H1 (cell line): ENCODE measurements around the gene TBC1D20. TPM values are rescaled to one million over a fixed set of nuclear protein-coding genes. Genes with fewer than 3 reads are reported as not detected.

ENCODE experiments used
- CTCF ChIA-PET: fragments of 300-600 bp; sonication (Branson Sonifier 250); formaldehyde crosslinking; loops from one replicate; lab custom pipeline; 2021; ENCODE audit not compliant: partially characterized antibody; lab: Charles Lee
- POLR2A ChIA-PET: fragments of 300-600 bp; sonication (Branson Sonifier 250); formaldehyde crosslinking; loops from one replicate; lab custom pipeline; 2021; ENCODE audit warnings: inconsistent platforms; ENCODE audit not compliant: partially characterized antibody; lab: Charles Lee
- DNase-seq, 2 experiments: peaks; one replicate each; pipeline versions ENCODE4 v3.0.0 to v3.0.0-alpha.2; 2010 to 2022; ENCODE audit warnings: low spot score in 2 of 2, low read depth in 1 of 2, mixed read lengths in 1 of 2
- FAIRE-seq: peaks from 2 replicates; lab custom pipeline; 2011; peaks lifted over from hg19 to GRCh38; lab: Jason Lieb, UNC
- H2AFZ ChIP-seq: 2 replicates; pipeline ENCODE4 v1.8.1; 2012; ENCODE audit warnings: low read length, inconsistent platforms
- H2AK5ac ChIP-seq: 2 replicates; pipeline ENCODE4 v1.6.1; 2013; ENCODE audit warnings: low read depth, low read length
- H2BK120ac ChIP-seq: replicated peaks from 2 replicates; pipeline ENCODE3; 2013; ENCODE audit warnings: low read depth, low read length, inconsistent platforms
- H2BK12ac ChIP-seq: 2 replicates; pipeline ENCODE4 v1.6.1; 2013; ENCODE audit warnings: low read depth, low read length
- H2BK15ac ChIP-seq: 2 replicates; pipeline ENCODE4 v1.6.1; 2013; ENCODE audit warnings: low read length
- H2BK20ac ChIP-seq: 2 replicates; pipeline ENCODE4 v1.6.1; 2013; ENCODE audit warnings: low read length
- H2BK5ac ChIP-seq: 2 replicates; pipeline ENCODE4 v1.6.1; 2013; ENCODE audit warnings: low read depth, low read length
- H3K14ac ChIP-seq: 2 replicates; pipeline ENCODE4 v1.6.1; 2013; ENCODE audit warnings: inconsistent platforms; ENCODE audit not compliant: insufficient read length
- H3K18ac ChIP-seq: 2 replicates; pipeline ENCODE4 v1.6.1; 2013; ENCODE audit warnings: low read length; ENCODE audit errors: extremely low read depth
- H3K23ac ChIP-seq: 2 replicates; pipeline ENCODE4 v1.6.1; 2013; ENCODE audit warnings: inconsistent platforms; ENCODE audit not compliant: insufficient read length
- H3K23me2 ChIP-seq: 2 replicates; pipeline ENCODE4 v1.6.1; 2013; ENCODE audit warnings: low read depth, low read length
- H3K27ac ChIP-seq: 2 replicates; pipeline ENCODE4 v1.6.1; 2011; ENCODE audit warnings: low read depth, low read length, inconsistent platforms
- H3K27me3 ChIP-seq, 4 experiments: replicated peaks in 1 of 4; 1 replicate in 1 of 4; 2 replicates in 3 of 4; pipeline versions ENCODE4 v1.6.1 to v1.8.1; 2011 to 2013; ENCODE audit warnings: low read length in 3 of 4, mild to moderate bottlenecking in 3 of 4, inconsistent platforms in 2 of 4, mixed read lengths in 2 of 4, moderate library complexity in 1 of 4; ENCODE audit not compliant: control insufficient read depth in 3 of 4, insufficient read depth in 3 of 4; ENCODE audit errors: extremely low read depth in 1 of 4
- H3K36me3 ChIP-seq, 4 experiments: 2 replicates each; pipeline versions ENCODE4 v1.6.1 to v1.8.1; 2011 to 2013; ENCODE audit warnings: mild to moderate bottlenecking in 4 of 4, low read length in 3 of 4, moderate library complexity in 2 of 4, control low read depth in 1 of 4, inconsistent platforms in 1 of 4; ENCODE audit not compliant: insufficient read depth in 4 of 4, control insufficient read depth in 2 of 4
- H3K4ac ChIP-seq: replicated peaks from 2 replicates; pipeline ENCODE3; 2013; ENCODE audit warnings: low read length, low read depth, mixed read lengths, inconsistent platforms; ENCODE audit not compliant: insufficient read length
- H3K4me1 ChIP-seq, 4 experiments: replicated peaks in 1 of 4; 1 replicate in 1 of 4; 2 replicates in 3 of 4; pipeline versions ENCODE4 v1.6.1 to v1.8.1; 2011 to 2013; ENCODE audit warnings: low read length in 3 of 4, inconsistent platforms in 2 of 4, mixed read lengths in 1 of 4; ENCODE audit not compliant: insufficient read depth in 4 of 4, control insufficient read depth in 3 of 4
- H3K4me2 ChIP-seq, 2 experiments: 2 replicates each; pipeline versions ENCODE4 v1.6.1 to v1.8.1; 2011 to 2013; ENCODE audit warnings: low read depth in 2 of 2, low read length in 2 of 2, control low read depth in 1 of 2, inconsistent platforms in 1 of 2, mild to moderate bottlenecking in 1 of 2; ENCODE audit not compliant: insufficient read depth in 1 of 2
- H3K4me3 ChIP-seq, 4 experiments: fragments of 200-600, 300-600 bp in 1 of 4; sonication (generic), shearing (Covaris generic), sonication (Bioruptor Twin) in 1 of 4; 2 replicates each; pipeline versions ENCODE4 v1.5.1 to v1.8.1; 2011 to 2016; ENCODE audit warnings: low read length in 4 of 4, low read depth in 3 of 4, control low read depth in 2 of 4, inconsistent platforms in 2 of 4, mild to moderate bottlenecking in 2 of 4, mixed read lengths in 1 of 4, moderate library complexity in 1 of 4; ENCODE audit not compliant: insufficient read depth in 2 of 4; ENCODE audit errors: extremely low read depth in 1 of 4
- H3K56ac ChIP-seq: replicated peaks from 2 replicates; pipeline ENCODE3; 2013; ENCODE audit warnings: low read depth, mild to moderate bottlenecking, mixed read lengths, low read length, inconsistent platforms; ENCODE audit not compliant: insufficient read length
- H3K79me1 ChIP-seq: 2 replicates; pipeline ENCODE4 v1.6.1; 2013; ENCODE audit warnings: low read depth, low read length, control low read depth
- H3K79me2 ChIP-seq, 2 experiments: 2 replicates each; pipeline versions ENCODE4 v1.6.1 to v1.8.1; 2012 to 2013; ENCODE audit warnings: low read length in 2 of 2, mild to moderate bottlenecking in 2 of 2, inconsistent platforms in 1 of 2; ENCODE audit not compliant: insufficient read depth in 2 of 2, control insufficient read depth in 1 of 2
- H3K9ac ChIP-seq, 4 experiments: replicated peaks in 1 of 4; 1 replicate in 1 of 4; 2 replicates in 3 of 4; pipeline versions ENCODE4 v1.6.1 to v1.8.1; 2011 to 2013; ENCODE audit warnings: low read depth in 3 of 4, low read length in 3 of 4, control low read depth in 2 of 4, mild to moderate bottlenecking in 2 of 4, moderate library complexity in 2 of 4, inconsistent platforms in 1 of 4; ENCODE audit errors: extremely low read depth in 1 of 4
- H3K9me3 ChIP-seq, 2 experiments: 2 replicates each; pipeline versions ENCODE4 v1.6.1 to v1.8.1; 2012 to 2013; ENCODE audit warnings: mild to moderate bottlenecking in 2 of 2, moderate library complexity in 2 of 2, control low read depth in 1 of 2, inconsistent platforms in 1 of 2, low read depth in 1 of 2, low read length in 1 of 2, mixed read lengths in 1 of 2; ENCODE audit not compliant: insufficient read depth in 2 of 2
- H4K20me1 ChIP-seq, 2 experiments: replicated peaks in 1 of 2; 2 replicates each; pipeline versions ENCODE3 to v1.8.1; 2011 to 2013; ENCODE audit warnings: inconsistent platforms in 2 of 2, low read length in 2 of 2, mild to moderate bottlenecking in 1 of 2; ENCODE audit not compliant: insufficient read depth in 2 of 2, control insufficient read depth in 1 of 2
- H4K5ac ChIP-seq: 2 replicates; pipeline ENCODE4 v1.6.1; 2013; ENCODE audit warnings: low read length, low read depth, mixed read lengths, inconsistent platforms; ENCODE audit not compliant: insufficient read length
- H4K8ac ChIP-seq: 2 replicates; pipeline ENCODE4 v1.8.0; 2013; ENCODE audit warnings: mild to moderate bottlenecking, moderate library complexity, low read length, inconsistent platforms; ENCODE audit not compliant: insufficient read depth; ENCODE audit errors: extremely low read depth
- H4K91ac ChIP-seq: replicated peaks from 2 replicates; pipeline ENCODE3; 2013; ENCODE audit warnings: low read length, mixed read lengths, inconsistent platforms; ENCODE audit not compliant: insufficient read length
- HDAC6 ChIP-seq: IDR thresholded peaks from one replicate; pipeline ENCODE4 v1.7.1; 2012; ENCODE audit warnings: low read depth, mild to moderate bottlenecking, inconsistent platforms, low read length, moderate library complexity
- JUND ChIP-seq: IDR thresholded peaks from 2 replicates; pipeline ENCODE4 v1.6.1; 2011; ENCODE audit warnings: mild to moderate bottlenecking, improper control_type of control experiment, low read length
- POLR2A ChIP-seq, 2 experiments: IDR thresholded peaks; 1 replicate in 1 of 2; 2 replicates in 1 of 2; pipeline ENCODE4 v1.6.1; 2011; ENCODE audit warnings: low read depth in 2 of 2, low read length in 2 of 2, mild to moderate bottlenecking in 2 of 2; ENCODE audit errors: control extremely low read depth in 1 of 2
- TAF7 ChIP-seq: optimal IDR thresholded peaks from 2 replicates; pipeline ENCODE3; 2011; ENCODE audit warnings: low read depth, mild to moderate bottlenecking, inconsistent platforms, low read length, moderate library complexity, borderline replicate concordance
- YY1 ChIP-seq: IDR thresholded peaks from 2 replicates; pipeline ENCODE4 v1.6.1; 2011; ENCODE audit warnings: low read depth, mild to moderate bottlenecking, low read length
- WGBS, 2 experiments: shearing (Covaris generic) in 1 of 2; methylation state at CpG; one replicate each; pipeline versions ENCODE4 v1.1.6 to v1.1.7; 2013 to 2015; ENCODE audit warnings: low lambda C conversion rate in 2 of 2, mixed read lengths in 2 of 2, inconsistent platforms in 1 of 2, low coverage in 1 of 2, missing lambda C conversion rate in 1 of 2; ENCODE audit not compliant: insufficient replicate concordance in 2 of 2, insufficient coverage in 1 of 2, insufficient read length in 1 of 2; ENCODE audit errors: extremely low coverage in 1 of 2, missing lambda C conversion rate in 1 of 2; 5-methylcytosine and 5-hydroxymethylcytosine counted together
- polyA plus RNA-seq, 7 experiments: library from polyadenylated mRNA; depleted of rRNA in 3 of 7; stranded (reverse) in 5 of 7; unstranded in 2 of 7; fragments of >200 nt in 5 of 7; fragments of 200-250 nt in 2 of 7; gene quantifications; 1 replicate in 5 of 7; 2 replicates in 1 of 7; 4 replicates in 1 of 7; pipeline versions ENCODE4 v1.2.1 to v1.2.3, GENCODE V29; 2011 to 2013; ENCODE audit warnings: missing spikeins in 2 of 7, mixed read lengths in 2 of 7
- total RNA-seq: library from RNA; stranded (reverse); fragmentation: NEBNext Ultra II Directional; extraction: Animal tissue kit (Norgen Biotek cat#: 25700); gene quantifications from 2 replicates; pipeline ENCODE4 v1.2.1, GENCODE V29; 2021

TBC1D20 gene
- total and polyA plus RNA-seq, 2 of the 8 experiments (the other 6 are each of a cell fraction or from before 2014, with no cell fraction given), result 14.5 to 17.1 TPM

GRCh38 chr20:481167-481566 is 18.8 kb upstream of the TBC1D20 start:
- DNase-seq (no peak), FAIRE-seq (no peak)
- no peak overlapping the region for H3K14ac ChIP-seq
- no peak overlapping the region for H3K4me2 ChIP-seq
- H3K27ac ChIP-seq, result no peak overlapping the region
- no peak overlapping the region for H2AK5ac ChIP-seq
- no peak overlapping the region for H3K9ac ChIP-seq
- no peaks in the 10 kb centered on the region for H3K27me3 ChIP-seq
- no peak overlapping the region for H3K56ac ChIP-seq
- no peak overlapping the region for H3K18ac ChIP-seq
- H4K5ac ChIP-seq, result no peak overlapping the region
- no peak for TF ChIP-seq JUND
- no peak for TF ChIP-seq POLR2A (IDR thresholded peaks at IDR 0.05; ENCODE audit: control extremely low read depth in 1 of 2, low read depth in 2 of 2, low read length in 2 of 2)
- TF ChIP-seq HDAC6, result no peak
- no peak for TF ChIP-seq YY1
- TF ChIP-seq TAF7, result no peak
- POLR2A ChIA-PET, result interaction anchor here (1.0 kb wide), 2 partner anchors 125 to 162 kb away, joined by 3 read pairs; no protein-coding TSS in a partner anchor
- no peak overlapping the region for H2AFZ ChIP-seq
- no peaks in the 10 kb centered on the region for H3K79me2 ChIP-seq
- H4K20me1 ChIP-seq, result peaks cover 0 to 5% of the 10 kb centered on the region in 2 experiments
- no peaks in the 10 kb centered on the region for H3K79me1 ChIP-seq
- H2BK5ac ChIP-seq, result no peak overlapping the region
- no peaks in the 10 kb centered on the region for H3K23me2 ChIP-seq
- CTCF ChIA-PET, result interaction anchor here (0.6 to 1.8 kb wide), 2 partner anchors 11 to 50 kb away, joined by 4 to 6 read pairs; no protein-coding TSS in a partner anchor
- no peak overlapping the region for H2BK120ac ChIP-seq
- no peak overlapping the region for H4K8ac ChIP-seq
- H3K4me3 ChIP-seq, result no peak overlapping the region
- H3K4me1 ChIP-seq, result no peaks in the 10 kb centered on the region
- H3K9me3 ChIP-seq, result no peaks in the 10 kb centered on the region
- H3K23ac ChIP-seq, result no peak overlapping the region
- peaks cover 23 to 65% (median 42%) of the 10 kb centered on the region in 4 experiments for H3K36me3 ChIP-seq
- WGBS, 2 experiments, result 82% methylated on average over 1 of the region's 1 CpG; no CpG with 5 or more reads in 1 of the 2 experiments
- H3K4ac ChIP-seq, result no peak overlapping the region
- no peak overlapping the region for H4K91ac ChIP-seq
- no peak overlapping the region for H2BK20ac ChIP-seq
- no peak overlapping the region for H2BK12ac ChIP-seq
- no peak overlapping the region for H2BK15ac ChIP-seq
